WTC11 (cell line): ENCODE measurements around the gene CADM3.

Experiments used
- ATF3 ChIP-seq: sonication (generic); formaldehyde crosslinking; conservative IDR thresholded peaks from 2 replicates; pipeline ENCODE4 v1.8.1; 2022; ENCODE audit warnings: mild to moderate bottlenecking, missing genetic modification reagents
- CDX4 ChIP-seq: fragments of 250-450 bp; sonication (Bioruptor Pico); IDR thresholded peaks from 2 replicates; pipeline ENCODE4 v1.9.0; 2021; ENCODE audit warnings: moderate library complexity, mild to moderate bottlenecking, inconsistent platforms, borderline replicate concordance
- CTCF ChIP-seq: fragments of 200-600 bp; IDR thresholded peaks from 2 replicates; pipeline ENCODE4 v1.8.0; 2022; ENCODE audit warnings: antibody characterized with exemption
- ELF4 ChIP-seq: sonication (generic); formaldehyde crosslinking; IDR thresholded peaks from 2 replicates; pipeline ENCODE4 v1.8.1; 2022; ENCODE audit warnings: low read depth, mild to moderate bottlenecking, moderate library complexity, missing genetic modification reagents
- ETV6 ChIP-seq: sonication (generic); formaldehyde crosslinking; IDR thresholded peaks from 2 replicates; pipeline ENCODE4 v1.8.1; 2022; ENCODE audit warnings: mild to moderate bottlenecking, missing genetic modification reagents
- JUN ChIP-seq: sonication (generic); formaldehyde crosslinking; IDR thresholded peaks from 2 replicates; pipeline ENCODE4 v1.8.0; 2023; ENCODE audit warnings: mild to moderate bottlenecking, missing genetic modification reagents
- MXD4 ChIP-seq: fragments of 250-450 bp; sonication (Bioruptor Pico); IDR thresholded peaks from 2 replicates; pipeline ENCODE4 v1.8.0; 2021; ENCODE audit warnings: mild to moderate bottlenecking, moderate library complexity, borderline replicate concordance
- STAT6 ChIP-seq: sonication (generic); formaldehyde crosslinking; conservative IDR thresholded peaks from 2 replicates; pipeline ENCODE4 v1.8.1; 2023; ENCODE audit warnings: mild to moderate bottlenecking, low read depth, missing genetic modification reagents, moderate library complexity
- USF2 ChIP-seq: sonication (generic); formaldehyde crosslinking; IDR thresholded peaks from 2 replicates; pipeline ENCODE4 v1.8.1; 2023; ENCODE audit warnings: mild to moderate bottlenecking, missing genetic modification reagents, moderate library complexity
- TF ChIP-seq, protein P1 (sequence below): sonication (generic); formaldehyde crosslinking; IDR thresholded peaks from 2 replicates; pipeline ENCODE4 v1.8.1; 2022; ENCODE audit warnings: mild to moderate bottlenecking, missing genetic modification reagents, moderate library complexity, borderline replicate concordance
- TF ChIP-seq, protein P2 (sequence below): sonication (generic); formaldehyde crosslinking; IDR thresholded peaks from 2 replicates; pipeline ENCODE4 v1.8.1; 2023; ENCODE audit warnings: mild to moderate bottlenecking, missing genetic modification reagents
- TF ChIP-seq, protein P3 (sequence below): sonication (generic); formaldehyde crosslinking; IDR thresholded peaks from 2 replicates; pipeline ENCODE4 v1.8.1; 2022; ENCODE audit warnings: low read depth, missing genetic modification reagents, borderline replicate concordance

DNA sequence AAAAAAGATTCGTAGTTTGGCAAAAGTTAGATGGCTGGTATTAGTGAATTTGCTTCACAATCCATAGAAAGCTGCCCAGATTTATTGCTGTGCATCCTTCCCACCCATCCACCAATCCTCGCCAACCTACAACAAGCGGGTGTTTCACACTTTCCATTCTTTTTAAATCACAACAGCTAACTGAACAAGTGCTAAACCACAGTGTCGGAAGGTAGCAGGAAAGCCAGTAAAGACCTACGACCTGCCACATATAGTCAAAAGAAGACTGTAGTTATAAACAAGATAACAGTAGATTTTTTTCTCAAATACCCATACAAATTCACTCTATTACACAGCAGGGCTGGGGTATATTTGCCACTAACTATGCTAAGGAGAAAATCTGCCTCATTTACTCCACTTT lies 47.8 kb upstream of the CADM3 start:
- TF ChIP-seq CDX4 (CRISPR knock-in tag) (no peak), CTCF (no peak), ELF4 (CRISPR knock-in tag) (no peak), ATF3 (CRISPR knock-in tag) (no peak), ETV6 (no peak), JUN (CRISPR knock-in tag) (no peak), MXD4 (no peak), USF2 (CRISPR knock-in tag) (no peak), STAT6 (CRISPR knock-in tag) (no peak)
- TF ChIP-seq, protein P1, sequence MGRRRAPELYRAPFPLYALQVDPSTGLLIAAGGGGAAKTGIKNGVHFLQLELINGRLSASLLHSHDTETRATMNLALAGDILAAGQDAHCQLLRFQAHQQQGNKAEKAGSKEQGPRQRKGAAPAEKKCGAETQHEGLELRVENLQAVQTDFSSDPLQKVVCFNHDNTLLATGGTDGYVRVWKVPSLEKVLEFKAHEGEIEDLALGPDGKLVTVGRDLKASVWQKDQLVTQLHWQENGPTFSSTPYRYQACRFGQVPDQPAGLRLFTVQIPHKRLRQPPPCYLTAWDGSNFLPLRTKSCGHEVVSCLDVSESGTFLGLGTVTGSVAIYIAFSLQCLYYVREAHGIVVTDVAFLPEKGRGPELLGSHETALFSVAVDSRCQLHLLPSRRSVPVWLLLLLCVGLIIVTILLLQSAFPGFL (CRISPR knock-in tag), result no peak
- TF ChIP-seq, protein P2, sequence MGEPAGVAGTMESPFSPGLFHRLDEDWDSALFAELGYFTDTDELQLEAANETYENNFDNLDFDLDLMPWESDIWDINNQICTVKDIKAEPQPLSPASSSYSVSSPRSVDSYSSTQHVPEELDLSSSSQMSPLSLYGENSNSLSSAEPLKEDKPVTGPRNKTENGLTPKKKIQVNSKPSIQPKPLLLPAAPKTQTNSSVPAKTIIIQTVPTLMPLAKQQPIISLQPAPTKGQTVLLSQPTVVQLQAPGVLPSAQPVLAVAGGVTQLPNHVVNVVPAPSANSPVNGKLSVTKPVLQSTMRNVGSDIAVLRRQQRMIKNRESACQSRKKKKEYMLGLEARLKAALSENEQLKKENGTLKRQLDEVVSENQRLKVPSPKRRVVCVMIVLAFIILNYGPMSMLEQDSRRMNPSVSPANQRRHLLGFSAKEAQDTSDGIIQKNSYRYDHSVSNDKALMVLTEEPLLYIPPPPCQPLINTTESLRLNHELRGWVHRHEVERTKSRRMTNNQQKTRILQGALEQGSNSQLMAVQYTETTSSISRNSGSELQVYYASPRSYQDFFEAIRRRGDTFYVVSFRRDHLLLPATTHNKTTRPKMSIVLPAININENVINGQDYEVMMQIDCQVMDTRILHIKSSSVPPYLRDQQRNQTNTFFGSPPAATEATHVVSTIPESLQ (CRISPR knock-in tag), result no peak
- TF ChIP-seq, protein P3, sequence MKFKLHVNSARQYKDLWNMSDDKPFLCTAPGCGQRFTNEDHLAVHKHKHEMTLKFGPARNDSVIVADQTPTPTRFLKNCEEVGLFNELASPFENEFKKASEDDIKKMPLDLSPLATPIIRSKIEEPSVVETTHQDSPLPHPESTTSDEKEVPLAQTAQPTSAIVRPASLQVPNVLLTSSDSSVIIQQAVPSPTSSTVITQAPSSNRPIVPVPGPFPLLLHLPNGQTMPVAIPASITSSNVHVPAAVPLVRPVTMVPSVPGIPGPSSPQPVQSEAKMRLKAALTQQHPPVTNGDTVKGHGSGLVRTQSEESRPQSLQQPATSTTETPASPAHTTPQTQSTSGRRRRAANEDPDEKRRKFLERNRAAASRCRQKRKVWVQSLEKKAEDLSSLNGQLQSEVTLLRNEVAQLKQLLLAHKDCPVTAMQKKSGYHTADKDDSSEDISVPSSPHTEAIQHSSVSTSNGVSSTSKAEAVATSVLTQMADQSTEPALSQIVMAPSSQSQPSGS (CRISPR knock-in tag), result no peak
